Measurements from ENCODE around the gene MINAR1. TPM values are rescaled to one million over a fixed set of nuclear protein-coding genes. Genes with fewer than 3 reads are reported as not detected.

Gene MINAR1, protein sequence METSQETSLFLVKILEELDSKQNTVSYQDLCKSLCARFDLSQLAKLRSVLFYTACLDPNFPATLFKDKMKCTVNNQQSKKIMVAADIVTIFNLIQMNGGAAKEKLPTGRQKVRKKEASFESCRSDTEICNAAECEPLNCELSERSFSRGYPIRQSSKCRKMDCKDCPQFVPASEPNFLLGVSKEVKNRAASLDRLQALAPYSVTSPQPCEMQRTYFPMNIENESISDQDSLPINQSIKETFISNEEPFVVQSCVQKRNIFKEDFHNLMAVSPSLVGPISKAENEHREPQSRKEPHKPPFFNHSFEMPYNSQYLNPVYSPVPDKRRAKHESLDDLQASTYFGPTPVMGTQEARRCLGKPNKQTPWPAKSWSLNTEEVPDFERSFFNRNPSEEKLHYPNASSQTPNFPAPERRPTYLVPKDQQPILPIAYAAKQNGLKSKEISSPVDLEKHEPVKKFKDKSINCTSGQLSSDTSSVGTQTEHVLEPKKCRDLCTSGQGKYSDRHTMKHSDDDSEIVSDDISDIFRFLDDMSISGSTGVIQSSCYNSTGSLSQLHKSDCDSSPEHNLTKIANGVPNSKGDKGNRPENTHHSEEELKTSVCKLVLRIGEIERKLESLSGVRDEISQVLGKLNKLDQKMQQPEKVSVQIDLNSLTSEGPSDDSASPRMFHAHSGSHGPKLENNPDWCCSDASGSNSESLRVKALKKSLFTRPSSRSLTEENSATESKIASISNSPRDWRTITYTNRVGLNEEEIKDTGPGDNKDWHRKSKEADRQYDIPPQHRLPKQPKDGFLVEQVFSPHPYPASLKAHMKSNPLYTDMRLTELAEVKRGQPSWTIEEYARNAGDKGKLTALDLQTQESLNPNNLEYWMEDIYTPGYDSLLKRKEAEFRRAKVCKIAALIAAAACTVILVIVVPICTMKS
- under 1 TPM; 0.30 to 0.38 TPM for total RNA-seq

DNA sequence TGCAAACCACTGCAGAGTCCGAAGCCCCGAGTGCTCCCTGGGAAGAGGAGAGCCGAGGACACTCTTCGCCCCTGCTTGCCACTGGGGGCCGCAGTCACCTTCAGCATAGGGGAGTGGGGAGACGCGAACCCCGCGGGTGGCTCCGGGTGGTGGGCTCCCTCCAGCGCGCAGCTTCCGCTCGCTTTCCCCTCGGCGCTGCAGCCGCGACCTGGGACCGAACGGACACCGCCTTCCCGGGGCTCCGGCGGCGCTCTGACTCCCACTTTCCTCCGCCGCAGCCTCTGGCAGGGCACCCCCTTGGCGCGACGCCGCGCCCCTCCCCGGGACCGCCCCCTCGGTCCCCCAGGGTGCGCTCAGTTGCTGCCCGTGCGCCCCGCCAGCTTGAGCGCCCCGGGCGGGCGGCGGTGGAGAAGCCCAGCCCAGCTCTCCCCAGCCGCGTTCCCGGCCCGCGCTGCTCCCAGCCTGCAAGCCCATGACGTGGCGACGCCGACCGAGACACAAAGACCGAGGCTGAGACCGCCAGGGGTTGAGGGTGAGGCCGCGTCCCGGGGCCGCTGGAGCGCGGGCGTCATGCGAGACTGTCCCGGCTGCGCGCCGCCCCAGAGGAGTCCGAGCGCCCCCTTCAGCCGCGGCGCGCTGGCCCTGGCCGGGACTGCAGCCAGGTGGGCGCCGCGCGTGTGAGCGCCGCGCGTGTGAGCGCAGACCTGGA, at the start of gene MINAR1:
Gene MINAR1 (plus strand): TSS at position 701 of the 709 bp plus-strand sequence. CDS start 23,812 bp downstream, outside the sequence.
- H3K27ac Mint-ChIP-seq, result no peak within 1 kb of the TSS
- ChIA-PET CTCF (interaction anchor here (1.1 kb wide), 1 partner anchor 92 kb away, joined by 3 read pairs; no protein-coding TSS in a partner anchor), POLR2A (no interaction called here)
- H3K4me1 Mint-ChIP-seq, result peaks cover 6% of the 10 kb centered on the region
- H3K4me3 Mint-ChIP-seq, result no peak within 1 kb of the TSS
- no peak for DNase-seq
- no peaks in the 10 kb centered on the region for H3K36me3 Mint-ChIP-seq (ENCODE audit: low read depth)
- H3K27me3 Mint-ChIP-seq, result peaks cover 67% of the 10 kb centered on the region
- H3K9me3 Mint-ChIP-seq, result no peaks in the 10 kb centered on the region

DNA sequence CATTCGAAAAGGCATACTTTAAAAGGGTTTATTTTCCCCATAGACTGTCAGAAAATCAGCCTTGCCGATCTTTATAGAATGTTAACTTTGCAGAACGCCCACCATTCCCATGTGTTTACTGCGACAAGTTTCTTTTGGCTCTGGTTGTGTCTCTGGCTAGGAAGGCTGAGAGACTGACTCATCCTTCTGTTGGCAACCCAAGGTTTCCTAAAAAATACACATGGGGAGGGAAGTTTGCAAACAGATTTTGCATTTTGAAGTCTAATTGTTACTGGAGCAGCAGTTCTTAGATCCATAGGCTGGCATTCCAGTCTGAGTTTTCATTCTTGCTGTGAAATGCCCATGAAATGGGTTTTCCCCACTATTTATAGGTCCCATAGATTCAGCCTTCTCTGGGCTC, 37.9 kb upstream of the MINAR1 start:
- ChIA-PET POLR2A (no interaction called here), CTCF (interaction anchor here (2.7 kb wide), 1 partner anchor 13 kb away, joined by 14 read pairs; no protein-coding TSS in a partner anchor)
- Mint-ChIP-seq H3K36me3 (ENCODE audit: low read depth) (no peaks in the 10 kb centered on the region), H3K27ac (no peak overlapping the region), H3K9me3 (no peaks in the 10 kb centered on the region), H3K27me3 (no peaks in the 10 kb centered on the region), H3K4me1 (no peaks in the 10 kb centered on the region), H3K4me3 (no peak overlapping the region)
- no peak for DNase-seq

- H3K36me3 Mint-ChIP-seq (ENCODE audit: low read depth), result no peaks in the 10 kb centered on the region
- ChIA-PET POLR2A (no interaction called here), CTCF (no interaction called here)
- no peak overlapping the region for H3K4me3 Mint-ChIP-seq
- H3K27me3 Mint-ChIP-seq, result no peaks in the 10 kb centered on the region
- no peaks in the 10 kb centered on the region for H3K4me1 Mint-ChIP-seq
- no peaks in the 10 kb centered on the region for H3K9me3 Mint-ChIP-seq
- no peak for DNase-seq
- H3K27ac Mint-ChIP-seq, result no peak overlapping the region
Observed at GRCh38 chr15:79396850-79397249, 35.3 kb upstream of the MINAR1 start.

DNA sequence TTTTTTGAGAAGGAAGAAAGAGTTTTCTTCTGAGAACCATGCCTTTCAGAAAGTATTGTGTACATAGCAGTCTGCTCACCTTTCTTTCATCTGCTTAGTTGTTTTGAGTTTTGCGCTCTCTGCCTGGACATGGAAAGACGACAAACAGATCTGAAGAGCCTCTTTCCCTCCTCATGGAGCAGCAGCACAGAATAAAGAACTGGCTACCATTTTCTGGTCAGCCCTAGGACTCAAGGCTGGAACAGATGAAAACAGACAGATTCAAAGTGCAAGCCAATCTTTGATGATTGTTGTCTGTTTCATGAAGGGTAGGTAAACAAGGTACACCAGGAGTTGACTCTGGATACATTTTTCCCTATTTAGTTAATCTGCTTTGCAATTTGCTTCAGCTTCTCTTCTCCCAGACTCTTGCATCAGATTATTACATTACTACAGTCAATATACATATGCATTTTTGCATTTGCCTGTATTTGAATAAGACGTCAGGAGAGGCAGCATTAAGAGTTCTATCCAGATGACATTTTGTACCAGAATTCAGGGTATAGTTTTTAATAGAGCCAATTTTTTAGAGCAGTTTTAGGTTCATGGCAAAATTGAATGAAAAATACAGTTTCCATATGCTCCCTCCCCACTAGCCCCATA, 34.7 kb upstream of the MINAR1 start:
- POLR2A ChIA-PET, result no interaction called here
- no peaks in the 10 kb centered on the region for H3K4me1 Mint-ChIP-seq
- H3K4me3 Mint-ChIP-seq, result no peak overlapping the region
- no peaks in the 10 kb centered on the region for H3K9me3 Mint-ChIP-seq
- H3K27me3 Mint-ChIP-seq, result no peaks in the 10 kb centered on the region
- no peak for DNase-seq
- H3K36me3 Mint-ChIP-seq (ENCODE audit: low read depth), result no peaks in the 10 kb centered on the region
- CTCF ChIA-PET, result no interaction called here
- no peak overlapping the region for H3K27ac Mint-ChIP-seq

DNA sequence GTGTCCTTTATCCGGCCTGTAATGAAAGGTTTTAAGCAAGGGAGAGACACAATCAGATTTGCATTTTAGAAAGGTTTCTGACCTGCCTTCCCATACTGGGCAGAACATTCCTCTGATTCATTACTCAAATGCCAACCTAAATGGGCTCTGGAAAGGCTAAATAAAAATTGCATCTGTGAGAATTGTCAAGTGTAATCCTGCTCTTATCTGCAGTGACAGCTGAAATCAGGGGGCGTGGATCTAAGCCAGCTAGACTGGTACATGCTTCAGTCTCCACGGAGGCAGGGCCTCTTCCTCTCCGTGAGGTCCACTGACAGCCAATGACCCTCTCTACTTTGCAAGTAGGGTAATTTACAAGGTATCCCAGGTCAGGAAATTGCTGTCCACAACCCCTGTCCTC, 32.5 kb upstream of the MINAR1 start:
- CTCF ChIA-PET, result no interaction called here
- H3K4me1 Mint-ChIP-seq, result no peaks in the 10 kb centered on the region
- no peaks in the 10 kb centered on the region for H3K36me3 Mint-ChIP-seq (ENCODE audit: low read depth)
- POLR2A ChIA-PET, result no interaction called here
- H3K9me3 Mint-ChIP-seq, result no peaks in the 10 kb centered on the region
- no peaks in the 10 kb centered on the region for H3K27me3 Mint-ChIP-seq
- DNase-seq, result no peak
- no peak overlapping the region for H3K27ac Mint-ChIP-seq
- no peak overlapping the region for H3K4me3 Mint-ChIP-seq

DNA sequence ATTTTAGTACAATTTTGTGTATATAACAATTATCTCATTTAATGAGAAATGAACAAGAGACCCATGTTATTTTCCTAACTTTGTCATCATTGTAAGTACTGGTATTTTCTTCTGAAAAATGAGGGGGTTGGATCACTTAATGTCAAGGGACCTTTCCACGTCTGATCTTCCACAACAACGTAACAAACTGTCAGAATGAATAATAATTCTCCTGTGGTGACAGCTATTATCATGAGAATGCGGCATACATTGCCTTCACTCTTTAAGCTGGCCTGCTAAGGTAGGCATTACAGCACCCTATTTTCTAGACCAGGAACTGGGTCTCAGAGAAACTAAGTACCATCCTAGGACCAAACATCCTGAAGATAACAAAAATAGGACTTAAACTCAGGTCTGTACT, 31.5 kb upstream of the MINAR1 start:
- Mint-ChIP-seq H3K4me3 (no peak overlapping the region), H3K27ac (no peak overlapping the region), H3K27me3 (no peaks in the 10 kb centered on the region), H3K36me3 (ENCODE audit: low read depth) (no peaks in the 10 kb centered on the region), H3K9me3 (no peaks in the 10 kb centered on the region), H3K4me1 (no peaks in the 10 kb centered on the region)
- CTCF ChIA-PET, result no interaction called here
- no peak for DNase-seq
- POLR2A ChIA-PET, result no interaction called here

- H3K36me3 Mint-ChIP-seq (ENCODE audit: low read depth), result no peaks in the 10 kb centered on the region
- H3K4me3 Mint-ChIP-seq, result no peak overlapping the region
- no peak overlapping the region for H3K27ac Mint-ChIP-seq
- H3K9me3 Mint-ChIP-seq, result no peaks in the 10 kb centered on the region
- no peak for DNase-seq
- ChIA-PET POLR2A (no interaction called here), CTCF (no interaction called here)
- H3K27me3 Mint-ChIP-seq, result no peaks in the 10 kb centered on the region
- no peaks in the 10 kb centered on the region for H3K4me1 Mint-ChIP-seq
Observed at GRCh38 chr15:79401301-79401700, 30.8 kb upstream of the MINAR1 start.

DNA sequence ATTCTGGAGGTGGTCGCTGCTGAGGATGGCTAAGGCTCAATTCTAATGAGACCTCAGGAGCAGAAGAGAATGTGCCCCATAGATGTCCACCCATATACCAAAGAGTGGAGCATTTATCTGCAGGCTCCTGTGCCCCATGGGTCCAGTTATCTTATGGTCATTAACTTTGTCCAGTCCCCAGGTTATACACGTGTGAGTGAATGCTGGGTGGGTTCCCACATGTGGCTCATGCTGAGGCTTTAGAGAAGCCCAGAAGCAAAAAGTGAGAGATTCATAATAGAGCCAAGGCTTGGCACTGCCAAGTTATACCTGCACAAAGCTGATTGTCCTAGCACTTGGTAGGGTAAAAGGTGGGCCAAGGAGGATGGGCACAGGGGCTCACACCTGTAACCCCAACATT, 30.0 kb upstream of the MINAR1 start:
- ChIA-PET CTCF (no interaction called here), POLR2A (no interaction called here)
- H3K36me3 Mint-ChIP-seq (ENCODE audit: low read depth), result no peaks in the 10 kb centered on the region
- no peaks in the 10 kb centered on the region for H3K4me1 Mint-ChIP-seq
- DNase-seq, result no peak
- H3K4me3 Mint-ChIP-seq, result no peak overlapping the region
- H3K27me3 Mint-ChIP-seq, result no peaks in the 10 kb centered on the region
- H3K9me3 Mint-ChIP-seq, result no peaks in the 10 kb centered on the region
- H3K27ac Mint-ChIP-seq, result no peak overlapping the region

DNA sequence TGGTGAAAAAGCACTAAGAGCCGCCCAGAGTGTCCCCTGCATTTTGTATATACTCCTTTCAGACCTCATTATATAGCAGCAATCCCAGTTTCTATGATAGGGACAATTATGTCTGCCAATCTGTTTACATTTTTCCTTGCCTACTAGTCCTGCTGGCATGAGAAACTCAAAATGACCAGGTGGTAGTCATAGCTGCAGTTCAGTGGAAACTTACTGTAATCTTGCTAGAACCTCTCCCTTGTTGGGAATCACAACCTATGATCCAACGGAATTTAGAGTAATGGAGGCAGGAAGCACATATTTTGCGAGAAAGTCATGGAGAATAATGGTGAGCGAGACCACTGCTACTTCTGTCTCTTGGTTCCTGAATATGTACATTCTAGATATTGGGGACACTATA, 28.6 kb upstream of the MINAR1 start:
- POLR2A ChIA-PET, result no interaction called here
- Mint-ChIP-seq H3K27me3 (no peaks in the 10 kb centered on the region), H3K4me1 (no peaks in the 10 kb centered on the region), H3K4me3 (no peak overlapping the region), H3K36me3 (ENCODE audit: low read depth) (no peaks in the 10 kb centered on the region), H3K27ac (no peak overlapping the region), H3K9me3 (no peaks in the 10 kb centered on the region)
- no peak for DNase-seq
- CTCF ChIA-PET, result interaction anchor here (0.7 kb wide), 1 partner anchor 773 kb away, joined by 4 read pairs; no protein-coding TSS in a partner anchor

- no peak for DNase-seq
- Mint-ChIP-seq H3K27ac (no peak overlapping the region), H3K4me3 (no peak overlapping the region), H3K27me3 (no peaks in the 10 kb centered on the region), H3K36me3 (ENCODE audit: low read depth) (no peaks in the 10 kb centered on the region), H3K9me3 (no peaks in the 10 kb centered on the region), H3K4me1 (no peaks in the 10 kb centered on the region)
- POLR2A ChIA-PET, result no interaction called here
- CTCF ChIA-PET, result no interaction called here
Observed at GRCh38 chr15:79406210-79406609, 25.9 kb upstream of the MINAR1 start.

GRCh38 chr15:79408041-79408440, 24.1 kb upstream of the MINAR1 start:
- no peak for DNase-seq
- Mint-ChIP-seq H3K36me3 (ENCODE audit: low read depth) (no peaks in the 10 kb centered on the region), H3K4me1 (no peaks in the 10 kb centered on the region), H3K4me3 (no peak overlapping the region), H3K27ac (no peak overlapping the region), H3K9me3 (no peaks in the 10 kb centered on the region), H3K27me3 (no peaks in the 10 kb centered on the region)
- POLR2A ChIA-PET, result no interaction called here
- CTCF ChIA-PET, result no interaction called here

- no peak overlapping the region for H3K4me3 Mint-ChIP-seq
- H3K36me3 Mint-ChIP-seq (ENCODE audit: low read depth), result no peaks in the 10 kb centered on the region
- H3K4me1 Mint-ChIP-seq, result no peaks in the 10 kb centered on the region
- no peaks in the 10 kb centered on the region for H3K27me3 Mint-ChIP-seq
- H3K9me3 Mint-ChIP-seq, result no peaks in the 10 kb centered on the region
- H3K27ac Mint-ChIP-seq, result no peak overlapping the region
- POLR2A ChIA-PET, result no interaction called here
- CTCF ChIA-PET, result interaction anchor here (0.6 kb wide), 1 partner anchor 398 kb away, joined by 3 read pairs; no protein-coding TSS in a partner anchor
- DNase-seq, result no peak
Observed at GRCh38 chr15:79410237-79410636, 21.9 kb upstream of the MINAR1 start.

- no peak for DNase-seq
- H3K27me3 Mint-ChIP-seq, result no peaks in the 10 kb centered on the region
- H3K4me1 Mint-ChIP-seq, result no peaks in the 10 kb centered on the region
- no peak overlapping the region for H3K4me3 Mint-ChIP-seq
- POLR2A ChIA-PET, result no interaction called here
- H3K36me3 Mint-ChIP-seq (ENCODE audit: low read depth), result no peaks in the 10 kb centered on the region
- CTCF ChIA-PET, result no interaction called here
- H3K9me3 Mint-ChIP-seq, result no peaks in the 10 kb centered on the region
- no peak overlapping the region for H3K27ac Mint-ChIP-seq
Observed at GRCh38 chr15:79412010-79412409, 20.1 kb upstream of the MINAR1 start.

Measured in activated CD4-positive, alpha-beta memory T cell treated with anti-CD3 and anti-CD28 coated beads, Interleukin-2, amount 10 ng/mL, durations not matched to agents 7 days and 5 days (primary cell).